Testis (tissue), 2 donors: ENCODE measurements around the gene TIMD4.

ENCODE experiments used
- CTCF ChIP-seq, 3 experiments: fragments of 450-650 bp in 2 of 3; fragments of 200-600 bp in 1 of 3; sonication (generic) in 1 of 3; IDR thresholded peaks; one replicate each; pipeline ENCODE4 v1.5.1; 2016 to 2019; ENCODE audit warnings: antibody characterized with exemption in 3 of 3, mild to moderate bottlenecking in 2 of 3, moderate library complexity in 1 of 3
- POLR2A ChIP-seq: fragments of 450-650 bp; IDR thresholded peaks from one replicate; pipeline ENCODE4 v1.6.1; 2017; ENCODE audit warnings: antibody characterized with exemption, mild to moderate bottlenecking, moderate library complexity

GRCh38 chr5:156971415-156971814 lies 8.4 kb upstream of the TIMD4 start:
- no peak for TF ChIP-seq CTCF (IDR thresholded peaks at IDR 0.05)
- no peak for TF ChIP-seq POLR2A
